NOMO-1 (cell line): Measurements from ENCODE around the gene GUF1.
A peak's percentile ranks its signal among the peaks of the same experiment; 100 is the strongest.
"Not testable (repeated sequence)": the region's sequence is repeated elsewhere in the genome, so short reads cannot be mapped to it uniquely, and the experiment has no call there.

Experiments used
- DNase-seq, 2 experiments: peaks; one replicate each; lab custom pipeline; 2025; ENCODE audit not compliant: unreplicated experiment in 2 of 2; lab: John Stamatoyannopoulos, UW

The GUF1 gene

DNA sequence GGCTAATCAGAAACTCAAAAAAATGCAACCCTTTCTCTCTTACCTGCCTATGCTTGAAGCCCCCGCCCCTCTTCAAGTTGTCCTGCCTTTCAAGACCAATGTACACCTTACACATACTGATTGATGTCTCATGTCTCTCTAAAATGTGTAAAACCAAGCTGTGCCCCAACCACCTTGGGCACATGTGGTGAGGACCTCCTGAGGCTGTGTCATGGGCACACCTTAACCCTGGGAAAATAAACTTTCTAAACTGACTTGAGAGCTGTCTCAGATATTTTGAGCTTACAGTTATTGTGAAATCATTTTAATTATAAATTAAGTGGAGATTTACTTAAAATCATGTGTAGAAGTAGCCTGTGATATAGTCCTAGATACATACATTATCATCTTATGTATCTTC, 22.2 kb downstream of the GUF1 start:
- no peak for DNase-seq

DNA sequence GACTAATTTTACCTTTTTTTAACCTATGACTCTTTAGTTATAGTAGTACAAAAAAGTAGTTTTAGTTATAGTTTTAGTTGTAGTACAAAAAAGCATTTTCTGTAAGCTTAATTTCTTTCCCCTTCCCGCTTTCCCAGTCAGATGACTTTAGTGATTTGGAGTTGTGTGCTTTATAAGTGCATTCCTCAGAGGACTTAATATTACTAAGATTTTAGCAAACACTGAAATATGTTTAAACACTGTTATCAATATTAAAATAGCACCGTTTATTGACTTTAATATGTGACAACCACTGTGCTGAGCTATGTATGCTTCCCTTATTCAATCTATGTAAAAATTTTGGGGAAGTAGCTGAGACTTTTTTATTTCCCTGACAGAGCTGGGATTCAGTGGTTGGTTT, 22.8 kb downstream of the GUF1 start:
- DNase-seq = no peak

DNA sequence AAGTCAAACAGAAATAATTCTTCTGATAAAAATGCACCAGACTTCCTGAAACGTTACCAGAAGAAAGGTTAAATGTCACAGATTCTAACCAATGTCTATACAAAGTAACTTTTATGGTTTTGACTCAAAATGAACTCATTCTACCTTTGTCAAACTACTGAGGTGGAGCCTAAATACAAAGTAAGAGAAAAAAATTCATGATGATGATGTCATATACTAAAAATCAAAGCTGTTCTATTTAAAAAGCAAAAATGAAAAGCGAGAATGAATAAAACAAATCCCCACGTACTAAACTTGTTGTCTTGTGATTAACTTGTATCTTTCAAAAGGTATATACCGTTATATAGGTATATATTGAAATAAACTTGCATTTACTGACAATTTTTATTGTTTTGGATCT, 26.5 kb downstream of the GUF1 start:
- no peak for DNase-seq

DNA sequence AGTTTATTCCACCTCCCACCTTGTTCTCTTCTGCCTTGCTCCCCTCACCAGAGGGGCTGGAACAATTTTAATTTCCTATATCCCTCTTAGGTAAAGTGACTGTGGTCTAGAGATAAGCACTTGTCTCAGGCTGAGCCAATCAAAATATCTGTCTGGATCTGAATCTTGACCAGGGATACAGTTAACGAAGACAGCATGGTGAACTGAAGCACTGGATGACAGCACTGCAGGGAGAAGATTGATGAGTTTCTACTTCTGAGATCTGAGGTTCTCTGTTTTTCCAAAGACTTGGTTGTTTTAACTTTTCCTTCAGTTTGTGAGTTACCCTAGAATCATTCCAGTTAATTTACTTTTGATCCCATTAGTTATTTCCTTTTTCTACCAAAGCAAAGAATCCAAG, 34.9 kb downstream of the GUF1 start:
- DNase-seq = no peak

DNA sequence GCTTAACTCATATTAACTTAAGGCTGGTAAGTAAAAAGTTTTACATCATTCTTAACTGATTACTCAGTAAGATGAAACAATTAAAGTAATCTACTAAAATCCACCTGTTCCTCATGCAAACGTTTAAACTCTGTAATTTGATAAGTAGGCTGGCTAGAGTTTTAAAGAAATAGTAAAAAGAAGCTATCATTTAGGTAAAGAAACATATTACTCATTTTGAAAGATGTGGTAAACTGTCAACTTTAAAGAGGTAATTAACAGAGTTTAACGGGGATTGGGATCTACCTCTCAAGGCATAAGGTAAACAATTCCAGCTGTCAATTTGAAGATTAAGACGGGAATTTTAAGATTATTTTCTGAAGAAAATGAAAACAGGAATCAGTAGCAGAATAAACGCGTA, 38.4 kb downstream of the GUF1 start:
- DNase-seq = no peak

DNA sequence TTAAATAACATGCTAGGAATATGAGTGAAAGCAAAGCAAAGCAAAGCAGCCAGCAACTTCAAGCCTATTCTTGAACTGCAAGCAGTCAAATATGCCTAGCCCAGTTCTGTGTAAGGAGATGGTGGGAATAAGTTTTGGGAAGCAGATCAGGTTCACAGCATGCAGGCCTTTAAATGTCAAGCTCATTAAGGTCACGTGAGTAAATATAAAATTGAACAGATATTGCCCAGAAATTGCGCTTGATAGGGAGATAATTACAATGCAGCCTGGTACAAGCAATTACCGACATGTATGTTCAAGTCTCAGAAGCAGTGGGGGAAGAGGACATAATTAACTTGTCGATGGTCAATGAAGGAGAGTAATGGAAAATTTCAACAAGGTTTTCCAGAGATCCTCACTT, 42.2 kb downstream of the GUF1 start:
- no peak for DNase-seq

DNA sequence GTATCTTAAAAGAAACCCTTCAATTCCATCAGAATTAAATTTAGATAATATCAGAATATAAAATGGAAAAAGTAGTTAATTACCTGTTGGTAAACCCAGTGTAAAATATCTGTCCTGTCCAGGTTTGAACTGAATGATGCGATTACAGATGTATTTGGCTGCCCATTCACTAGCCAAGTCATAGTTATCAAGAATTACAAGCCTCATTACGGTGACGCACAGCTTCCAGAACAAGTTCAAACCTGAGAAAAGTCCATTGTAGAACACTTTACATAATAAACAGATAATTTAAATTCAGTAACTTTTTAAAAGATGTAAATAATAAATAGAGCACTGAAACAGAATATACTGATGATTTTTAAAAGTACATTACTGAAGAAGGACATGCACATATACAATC, 43.8 kb downstream of the GUF1 start:
- no peak for DNase-seq

DNA sequence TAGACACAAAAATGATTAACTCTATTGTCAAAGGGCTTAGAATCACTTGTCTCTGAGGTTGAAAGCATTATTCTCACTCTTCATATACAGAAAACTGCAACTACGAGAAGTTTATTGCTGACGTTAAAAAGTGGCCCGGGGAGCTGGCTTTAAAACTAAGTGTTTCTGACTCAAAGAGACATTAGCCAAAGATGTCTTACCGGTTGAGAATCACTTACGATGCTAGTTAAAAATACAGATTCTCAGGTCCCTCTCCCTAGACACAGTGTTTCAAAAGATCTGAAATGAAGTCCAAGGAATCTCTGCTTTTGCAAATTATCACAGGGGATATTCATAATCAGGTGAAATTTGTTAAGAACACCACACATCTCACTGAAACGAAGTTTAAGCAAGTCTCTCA, 46.9 kb downstream of the GUF1 start:
- no peak for DNase-seq

DNA sequence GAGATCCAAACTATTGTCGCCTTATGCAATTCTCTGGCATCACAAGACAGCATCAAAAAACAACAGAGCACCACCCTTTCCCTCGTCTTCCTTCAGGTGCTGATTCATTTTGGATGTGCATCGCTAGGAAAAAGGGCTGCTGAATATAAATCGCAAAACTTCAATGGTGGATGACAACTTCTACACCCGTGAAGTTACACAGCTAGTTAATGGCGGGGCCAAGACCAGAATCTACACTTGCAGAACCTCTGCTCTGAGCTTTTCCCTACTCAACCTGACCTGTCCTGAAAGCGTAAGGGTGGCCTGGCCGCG, 47.5 kb downstream of the GUF1 start:
- DNase-seq = peak in 1 of 2 experiments; percentile 55

DNA sequence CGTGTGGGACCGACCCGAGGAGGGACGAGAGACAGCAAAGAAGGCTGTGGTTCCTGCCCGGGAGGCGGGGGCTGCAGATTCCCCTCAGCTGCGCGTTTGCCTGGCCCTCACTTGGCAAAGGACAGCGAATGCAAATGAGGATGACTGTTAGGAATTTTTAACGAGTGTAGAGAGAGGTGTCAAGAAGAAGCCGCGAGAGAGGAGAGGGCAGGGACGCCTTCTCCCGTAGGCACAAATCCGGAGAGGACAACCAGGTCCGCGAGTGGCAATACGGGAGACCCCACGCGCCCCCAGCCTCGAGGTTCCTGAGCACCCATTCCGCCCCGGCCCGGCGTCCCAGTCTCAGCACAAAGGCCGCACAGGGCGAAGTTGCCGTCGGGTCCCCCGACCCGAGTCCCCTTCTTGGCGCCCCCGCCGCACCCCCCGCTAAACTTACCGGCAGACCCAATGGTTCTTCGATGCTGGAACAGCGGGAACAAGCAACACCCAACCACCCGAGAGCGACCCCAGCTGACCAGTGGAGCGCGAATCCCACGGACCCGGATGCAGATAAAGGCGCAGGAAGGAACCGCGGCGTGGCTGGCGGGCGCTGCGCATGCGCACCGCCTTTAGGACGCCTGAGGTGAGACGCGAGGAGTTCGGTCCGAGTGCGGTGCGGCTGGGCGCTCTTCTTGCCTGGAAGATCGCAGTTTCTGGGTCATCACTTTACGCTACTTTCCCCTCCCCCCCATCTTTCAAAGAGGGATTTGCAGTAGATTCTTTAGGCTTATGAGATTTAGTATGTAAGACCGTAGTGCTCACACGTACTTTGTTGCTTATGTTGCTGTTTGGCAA, 48.0 kb downstream of the GUF1 start, which contains the start of gene GNPDA2:
Gene GNPDA2, minus strand, starts transcription at position 519 of the 834 bp plus-strand sequence. CDS start 4,349 bp downstream, outside the sequence.
- DNase-seq = peak; percentile 70 to 88

DNA sequence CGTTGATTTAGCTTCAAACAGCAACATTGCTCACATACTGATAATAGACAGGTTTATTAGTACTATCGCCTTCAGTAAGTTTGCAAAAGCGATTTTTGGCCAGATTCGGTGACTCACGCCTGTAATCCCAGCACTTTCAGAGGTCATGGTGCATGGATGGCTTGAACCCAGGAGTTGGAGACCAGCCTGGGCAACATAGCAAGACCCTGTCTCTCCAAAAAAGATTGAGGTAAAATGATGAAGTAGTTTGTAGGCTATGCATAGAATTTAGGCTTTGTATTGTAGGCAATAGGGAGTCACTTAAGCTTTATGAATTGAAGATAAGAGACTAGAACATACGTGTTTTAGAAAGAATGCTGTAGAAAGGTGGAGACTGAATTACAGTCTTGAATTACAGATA, 49.3 kb downstream of the GUF1 start:
- DNase-seq = no peak

DNA sequence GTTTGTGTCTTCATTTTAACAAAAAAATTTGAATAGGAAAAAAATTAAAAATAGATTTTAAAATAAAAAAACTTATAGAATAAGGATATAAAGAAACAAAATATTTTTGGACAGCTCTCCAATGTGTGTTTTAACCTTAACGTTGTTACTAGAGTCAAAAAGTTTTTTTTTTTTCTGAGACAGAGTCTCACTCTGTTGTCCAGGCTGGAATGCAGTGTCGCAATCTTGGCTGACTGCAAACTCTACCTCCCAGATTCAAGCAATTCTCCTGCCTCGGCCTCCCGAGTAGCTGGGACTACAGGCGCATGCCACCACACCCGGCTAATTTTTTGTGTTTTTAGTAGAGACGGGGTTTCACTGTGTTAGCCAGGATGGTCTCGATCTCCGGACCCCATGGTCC, 50.5 kb downstream of the GUF1 start:
- DNase-seq = not testable (repeated sequence)

DNA sequence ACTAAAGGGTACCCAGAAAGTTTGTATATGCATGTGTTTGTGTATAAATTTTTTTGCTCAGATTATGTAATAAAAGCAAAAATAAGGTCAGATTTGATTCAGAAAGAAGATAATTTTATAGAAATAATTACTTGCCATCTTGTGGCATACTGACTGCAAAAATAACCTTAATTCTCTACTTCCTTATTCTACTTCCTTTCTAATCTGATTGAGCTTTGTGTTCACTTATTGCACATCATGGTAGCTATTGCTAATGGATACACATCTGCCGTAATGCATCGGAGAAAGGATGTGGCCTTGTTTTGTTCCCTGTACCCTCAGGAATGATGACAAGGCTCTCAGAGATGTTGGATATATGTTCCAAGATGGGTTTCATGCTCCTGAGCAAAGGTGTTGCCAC, 58.7 kb downstream of the GUF1 start:
- DNase-seq = peak; percentile 11 to 63

DNA sequence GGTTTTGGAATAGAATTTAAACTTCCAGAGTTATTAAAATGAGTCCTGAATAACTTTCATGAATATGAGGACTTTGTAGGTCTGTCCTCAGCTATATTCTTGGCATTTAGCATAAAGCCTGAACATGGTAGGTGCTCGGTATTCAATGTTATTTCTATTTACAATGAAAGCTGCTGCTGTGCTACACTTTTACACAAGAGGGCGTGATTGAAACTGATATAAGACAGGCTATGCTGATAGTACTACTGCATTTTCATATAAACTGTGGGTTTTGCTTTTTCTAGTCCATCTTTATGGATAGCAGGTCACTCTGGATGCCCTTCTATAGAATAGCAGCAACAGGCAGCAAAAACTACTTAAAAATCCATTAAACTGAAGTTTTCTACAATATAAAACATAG, 60.4 kb downstream of the GUF1 start:
- DNase-seq = no peak

DNA sequence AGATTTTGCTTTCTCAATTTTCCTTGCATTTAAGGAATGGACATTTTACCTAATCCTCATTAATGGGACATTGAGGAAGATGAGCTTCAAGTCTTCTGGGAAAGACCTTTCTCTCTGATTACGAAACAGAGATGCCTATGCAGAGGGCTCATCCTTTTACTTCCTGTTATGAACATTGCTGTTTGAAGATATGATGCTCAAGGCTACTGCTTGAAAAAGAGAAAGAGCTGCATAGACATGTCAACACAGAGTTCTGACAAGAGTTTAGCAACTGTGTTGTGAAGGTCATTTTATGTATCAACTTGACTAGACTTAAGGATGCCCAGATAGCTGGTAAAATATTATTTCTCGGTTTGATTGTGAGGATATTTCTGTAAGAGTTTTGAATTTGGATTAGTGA, 62.0 kb downstream of the GUF1 start:
- DNase-seq = no peak
